Hair follicle dermal papilla cell (primary cell): ENCODE data around the gene SLC9C1. TPM values are rescaled to one million over a fixed set of nuclear protein-coding genes. Genes with fewer than 3 reads are reported as not detected.

Experiments used
- small RNA-seq: library from RNA; depleted of rRNA; stranded (forward); fragments of <200 nt; gene quantifications from one replicate; pipeline ENCODE3, GENCODE V24; 2012
- total RNA-seq: library from RNA; depleted of rRNA; stranded (reverse); fragments of >200 nt; gene quantifications from 2 replicates; pipeline ENCODE4 v1.2.3, GENCODE V29; 2012

The SLC9C1 gene
- total RNA-seq = 1.3 TPM in 1 of 2 replicates, not detected in the other

GRCh38 chr3:112293368-112294321 is at the start of gene SLC9C1:
TSS of gene SLC9C1 (minus strand) at chr3:112294216. CDS start at chr3:112286791, 7,425 bp downstream.

GRCh38 chr3:112333002-112333380 is 39.0 kb upstream of the SLC9C1 start, which contains the start of gene CD200:
TSS of gene CD200 (plus strand) at chr3:112333156. CDS start at chr3:112333213, 57 bp downstream.

GRCh38 chr3:112132975-112133448 is 161.0 kb downstream of the SLC9C1 start, which contains the start of gene GCSAM:
TSS of gene GCSAM (minus strand) at chr3:112133248. CDS start at chr3:112133120, 128 bp downstream.

Small RNA genes within 50 kb of the gene (small RNA-seq; reads per million reads assigned to genes)
- gene MIR567 = not detected

Other genes starting within 250 kb of the SLC9C1 start
- 1.3 and 2.7 TPM in 2 replicates for gene C3orf52, start 207.8 kb downstream of the SLC9C1 start, total RNA-seq
- not detected in 2 replicates for gene GCSAM, start 161.0 kb downstream of the SLC9C1 start, total RNA-seq
- 0.12 TPM in 1 of 2 replicates, not detected in the other for gene CD200, start 38.9 kb upstream of the SLC9C1 start, total RNA-seq
- gene BTLA, start 205.3 kb upstream of the SLC9C1 start, total RNA-seq = under 0.01 TPM in 1 of 2 replicates, not detected in the other